ENCODE measurements around the gene ATOSB.

Gene ATOSB

GRCh38 chr9:35136866-35137265 is 21.2 kb upstream of the ATOSB start:
- no peak overlapping the region for H3K4me3 Mint-ChIP-seq
- peaks cover 4% of the 10 kb centered on the region for H3K27me3 Mint-ChIP-seq
- ATAC-seq (ENCODE audit: low read depth): no peak
- DNase-seq (ENCODE audit: low spot score in 2 of 2): no peak
- H3K4me1 Mint-ChIP-seq: no peaks in the 10 kb centered on the region
- no peak overlapping the region for H3K27ac Mint-ChIP-seq
- H3K9me3 Mint-ChIP-seq: peaks cover under 1% of the 10 kb centered on the region
- H3K36me3 Mint-ChIP-seq: no peaks in the 10 kb centered on the region

DNA sequence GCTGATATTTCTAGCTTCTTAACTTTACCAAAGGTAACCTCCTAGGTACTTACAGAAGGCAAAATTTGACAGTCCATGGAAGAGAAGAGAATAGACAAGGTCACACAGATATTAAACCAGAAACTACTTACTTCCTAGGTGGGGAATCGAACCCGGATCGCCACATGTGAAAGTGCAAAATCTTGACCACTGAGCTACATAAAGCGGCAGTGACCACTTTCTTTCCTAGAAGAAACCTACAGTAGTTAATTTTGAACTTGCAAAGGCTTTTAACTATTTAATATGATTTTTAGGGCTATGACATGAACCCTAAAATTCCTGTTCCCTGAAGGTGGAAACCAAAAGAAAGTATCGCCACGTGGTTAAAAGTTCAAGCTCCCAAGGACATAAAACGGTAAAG is 20.3 kb upstream of the ATOSB start:
- Mint-ChIP-seq H3K4me3 (no peak overlapping the region), H3K36me3 (no peaks in the 10 kb centered on the region), H3K9me3 (no peaks in the 10 kb centered on the region), H3K27ac (no peak overlapping the region), H3K4me1 (no peaks in the 10 kb centered on the region), H3K27me3 (peaks cover 4% of the 10 kb centered on the region)
- DNase-seq (ENCODE audit: low spot score in 2 of 2): no peak
- ATAC-seq (ENCODE audit: low read depth): no peak

GRCh38 chr9:35134920-35135319 is 19.3 kb upstream of the ATOSB start:
- Mint-ChIP-seq H3K4me1 (no peaks in the 10 kb centered on the region), H3K27ac (no peak overlapping the region), H3K9me3 (no peaks in the 10 kb centered on the region), H3K36me3 (no peaks in the 10 kb centered on the region), H3K4me3 (no peak overlapping the region), H3K27me3 (peaks cover 2% of the 10 kb centered on the region)
- ATAC-seq (ENCODE audit: low read depth): no peak
- DNase-seq (ENCODE audit: low spot score in 2 of 2): no peak

GRCh38 chr9:35116898-35117551 is 1.4 kb upstream of the ATOSB start:
- H3K36me3 Mint-ChIP-seq: no peaks in the 10 kb centered on the region
- H3K27ac Mint-ChIP-seq: peak overlapping the region; percentile 90
- no peaks in the 10 kb centered on the region for H3K9me3 Mint-ChIP-seq
- peaks cover 30% of the 10 kb centered on the region for H3K4me1 Mint-ChIP-seq
- ATAC-seq (ENCODE audit: low read depth) (peak; percentile 69), DNase-seq (ENCODE audit: low spot score in 2 of 2) (peak; percentile 85 to 87)
- H3K27me3 Mint-ChIP-seq: peaks cover 4% of the 10 kb centered on the region
- peak overlapping the region; percentile 91 for H3K4me3 Mint-ChIP-seq

DNA sequence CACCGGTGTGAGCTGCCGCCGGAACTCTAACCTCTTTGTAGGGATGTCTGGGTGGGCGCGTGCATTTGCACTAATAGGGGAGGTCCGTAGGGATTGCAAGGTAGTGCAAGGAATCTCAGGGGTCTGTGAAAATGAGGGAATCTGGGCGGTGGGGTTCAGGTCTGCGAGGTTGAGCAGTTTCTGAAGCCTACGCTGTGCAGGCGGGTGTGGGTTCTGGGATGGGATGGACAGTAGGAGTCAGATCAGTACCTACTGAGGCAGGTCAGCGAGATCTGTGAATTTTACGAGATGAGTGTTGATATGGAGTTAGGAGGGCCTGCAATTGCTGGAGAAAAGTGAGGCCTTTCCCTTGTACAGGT is 856 bp upstream of the ATOSB start:
- ATAC-seq (ENCODE audit: low read depth) (no peak), DNase-seq (ENCODE audit: low spot score in 2 of 2) (no peak)
- Mint-ChIP-seq H3K27me3 (peaks cover 4% of the 10 kb centered on the region), H3K36me3 (no peaks in the 10 kb centered on the region), H3K9me3 (no peaks in the 10 kb centered on the region), H3K4me3 (peak overlapping the region; percentile 91), H3K27ac (peak overlapping the region; percentile 90), H3K4me1 (peaks cover 36% of the 10 kb centered on the region)

- DNase-seq (ENCODE audit: low spot score in 2 of 2) (no peak), ATAC-seq (ENCODE audit: low read depth) (no peak)
- Mint-ChIP-seq H3K9me3 (no peaks in the 10 kb centered on the region), H3K36me3 (no peaks in the 10 kb centered on the region), H3K27me3 (no peaks in the 10 kb centered on the region), H3K27ac (peak overlapping the region; percentile 90), H3K4me1 (peaks cover 44% of the 10 kb centered on the region), H3K4me3 (peak overlapping the region; percentile 91)
These were observed 628 bp downstream of the ATOSB start for GRCh38 chr9:35114840-35115628.

DNA sequence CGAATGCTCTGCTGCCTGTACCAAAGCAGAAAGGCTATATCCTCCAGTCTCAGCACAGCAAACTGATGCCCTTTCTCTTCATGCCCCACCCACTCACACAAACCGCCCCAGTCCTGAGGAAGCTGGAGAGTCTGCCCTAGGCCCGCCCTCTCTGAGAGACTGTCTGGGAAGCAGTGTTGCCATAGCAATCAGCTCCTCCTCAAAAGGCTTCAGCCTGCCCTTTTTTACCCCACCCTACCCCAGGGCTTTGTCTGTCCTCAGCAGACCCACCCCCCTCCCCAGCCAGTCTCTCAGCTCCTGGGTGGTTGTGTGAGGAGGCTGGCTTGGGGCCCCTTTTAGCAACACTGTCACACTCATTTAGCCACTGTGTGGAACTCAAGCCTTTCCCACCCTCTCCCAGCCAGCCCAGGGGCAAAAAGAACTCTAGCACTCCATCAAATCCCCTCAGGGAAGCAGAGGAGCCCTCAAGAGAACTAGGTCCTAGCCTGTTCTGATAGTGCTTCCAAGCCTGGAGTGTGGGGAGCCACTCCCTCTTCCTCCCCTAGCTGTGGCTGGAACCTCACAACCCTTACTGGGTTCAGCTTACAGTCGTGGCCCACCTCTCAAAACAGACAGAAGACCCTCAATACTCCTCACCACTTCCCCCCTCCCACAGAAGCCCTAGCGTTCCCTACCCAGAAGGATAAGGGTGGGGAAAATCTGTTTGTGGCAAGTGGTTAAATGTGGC is 1.4 kb downstream of the ATOSB start:
- DNase-seq (ENCODE audit: low spot score in 2 of 2): no peak
- Mint-ChIP-seq H3K36me3 (no peaks in the 10 kb centered on the region), H3K4me1 (peaks cover 46% of the 10 kb centered on the region), H3K27ac (peak overlapping the region; percentile 90), H3K27me3 (no peaks in the 10 kb centered on the region), H3K9me3 (no peaks in the 10 kb centered on the region), H3K4me3 (peak overlapping the region; percentile 91)
- no peak for ATAC-seq (ENCODE audit: low read depth)

DNA sequence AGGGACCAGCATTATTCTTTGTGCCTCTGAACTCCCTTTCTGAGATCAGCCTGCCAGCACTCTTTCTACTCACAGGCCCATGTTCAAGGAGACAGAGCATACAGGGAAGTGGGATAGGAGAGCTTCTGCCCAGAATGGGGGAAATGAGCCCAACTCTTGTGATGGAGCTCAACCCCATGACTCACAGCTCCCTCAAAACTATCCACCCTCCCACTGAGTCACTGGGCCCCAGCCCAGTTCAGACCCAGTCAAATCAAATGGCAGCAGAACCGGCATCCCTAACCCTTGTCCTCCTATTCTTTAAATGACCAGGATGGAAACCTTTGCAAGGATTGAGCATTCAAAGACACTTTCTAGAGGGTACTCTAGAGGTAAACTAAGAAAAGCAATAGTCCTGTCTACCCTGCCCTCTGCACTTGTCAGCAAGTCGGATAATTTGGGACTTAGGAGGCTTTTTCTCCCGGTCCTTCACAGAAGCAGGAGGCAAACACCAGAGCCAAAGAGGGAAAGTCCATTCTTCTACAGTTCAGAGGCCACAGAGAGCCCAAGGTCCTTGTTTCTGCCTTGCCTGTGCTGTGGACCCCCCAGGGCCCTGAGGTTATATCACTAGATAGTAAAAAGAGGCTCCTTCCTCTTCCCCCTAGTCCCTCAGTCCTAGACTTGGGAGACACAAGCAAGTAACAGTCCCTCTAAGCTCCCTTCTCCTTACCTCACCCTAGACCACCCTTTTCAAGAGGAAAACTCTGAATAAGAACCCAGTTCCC is 3.2 kb downstream of the ATOSB start:
- H3K9me3 Mint-ChIP-seq: no peaks in the 10 kb centered on the region
- ATAC-seq (ENCODE audit: low read depth): no peak
- H3K27me3 Mint-ChIP-seq: no peaks in the 10 kb centered on the region
- peak overlapping the region; percentile 78 for H3K4me3 Mint-ChIP-seq
- no peaks in the 10 kb centered on the region for H3K36me3 Mint-ChIP-seq
- peak overlapping the region; percentile 92 for H3K27ac Mint-ChIP-seq
- peaks cover 46% of the 10 kb centered on the region for H3K4me1 Mint-ChIP-seq
- no peak for DNase-seq (ENCODE audit: low spot score in 2 of 2)

DNA sequence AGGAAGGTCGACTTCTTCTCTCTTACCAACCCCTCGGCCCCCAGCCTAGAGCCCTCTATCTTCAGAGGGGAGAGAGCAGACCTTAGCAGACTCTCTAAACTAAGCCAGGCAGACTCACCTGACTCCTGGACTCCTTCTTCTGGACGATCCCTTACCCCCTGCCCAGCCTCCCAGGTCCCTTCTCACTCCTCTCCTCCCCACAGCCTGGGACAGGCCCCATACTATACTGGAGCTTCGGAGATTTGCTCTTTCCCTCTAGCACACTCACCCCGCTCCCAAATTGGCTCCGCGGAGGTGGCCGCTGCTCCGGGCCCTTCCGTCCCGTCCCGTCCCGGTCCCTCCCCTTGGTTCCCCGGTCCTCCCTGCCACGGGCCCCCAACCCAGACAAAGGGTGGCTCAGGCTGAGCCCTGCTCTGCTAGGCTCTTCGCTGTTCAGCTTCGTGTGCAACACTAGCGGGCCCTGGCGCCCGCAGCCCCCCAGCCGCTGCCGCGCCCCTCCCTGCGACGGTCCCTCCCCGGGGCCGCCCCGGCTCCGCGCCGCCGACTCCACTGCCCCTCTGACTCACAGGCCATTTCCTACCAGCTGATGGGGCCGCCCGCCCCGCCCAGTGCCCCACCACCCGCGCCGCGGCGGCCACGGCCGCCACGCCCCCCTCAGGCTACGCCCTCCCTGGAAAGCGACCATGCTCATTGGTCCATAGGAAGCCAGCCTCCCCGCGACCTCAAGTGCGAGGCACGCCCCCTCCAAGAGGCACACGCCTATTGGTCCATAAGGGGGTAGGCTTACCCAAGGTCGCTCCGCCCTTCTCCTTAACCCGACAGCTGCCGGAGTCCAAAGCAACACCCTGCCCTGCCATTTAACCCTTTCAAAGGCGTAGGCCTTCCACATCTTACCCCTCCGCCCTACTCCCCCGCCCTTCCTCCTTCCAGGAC is 4.4 kb downstream of the ATOSB start:
- no peaks in the 10 kb centered on the region for H3K36me3 Mint-ChIP-seq
- H3K4me1 Mint-ChIP-seq: peaks cover 41% of the 10 kb centered on the region
- DNase-seq (ENCODE audit: low spot score in 2 of 2) (peak; percentile 76 to 91), ATAC-seq (ENCODE audit: low read depth) (peak; percentile 79)
- peak overlapping the region; percentile 78 for H3K4me3 Mint-ChIP-seq
- peak overlapping the region; percentile 92 for H3K27ac Mint-ChIP-seq
- H3K27me3 Mint-ChIP-seq: no peaks in the 10 kb centered on the region
- no peaks in the 10 kb centered on the region for H3K9me3 Mint-ChIP-seq

DNA sequence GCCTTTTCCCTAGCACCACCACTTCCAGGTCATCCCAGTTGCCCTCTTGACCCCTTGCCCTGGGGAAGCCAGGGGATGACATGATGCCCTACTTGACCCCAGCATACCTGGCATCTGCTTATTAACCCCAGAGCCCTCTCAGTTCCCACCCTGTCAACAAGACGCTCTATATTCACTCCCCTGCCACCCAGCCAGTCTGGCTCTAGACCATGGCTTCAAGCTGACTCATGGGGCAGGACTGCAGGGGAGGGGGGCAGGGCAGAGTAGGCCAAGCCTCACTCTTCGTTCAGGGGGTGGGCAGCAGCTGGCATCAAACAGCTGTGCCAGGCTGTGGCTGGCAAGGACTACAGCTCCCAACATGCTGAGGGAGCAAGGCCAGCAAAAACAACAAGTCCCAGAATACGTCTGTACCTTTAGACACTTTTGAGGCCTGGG is 5.3 kb downstream of the ATOSB start:
- Mint-ChIP-seq H3K36me3 (peaks cover 4% of the 10 kb centered on the region), H3K9me3 (no peaks in the 10 kb centered on the region), H3K4me1 (peaks cover 33% of the 10 kb centered on the region), H3K27me3 (no peaks in the 10 kb centered on the region), H3K4me3 (no peak overlapping the region), H3K27ac (peak overlapping the region; percentile 92)
- DNase-seq (ENCODE audit: low spot score in 2 of 2) (no peak), ATAC-seq (ENCODE audit: low read depth) (no peak)

- no peak for DNase-seq (ENCODE audit: low spot score in 2 of 2)
These were observed 6.6 kb downstream of the ATOSB start for GRCh38 chr9:35108946-35109575.

DNA sequence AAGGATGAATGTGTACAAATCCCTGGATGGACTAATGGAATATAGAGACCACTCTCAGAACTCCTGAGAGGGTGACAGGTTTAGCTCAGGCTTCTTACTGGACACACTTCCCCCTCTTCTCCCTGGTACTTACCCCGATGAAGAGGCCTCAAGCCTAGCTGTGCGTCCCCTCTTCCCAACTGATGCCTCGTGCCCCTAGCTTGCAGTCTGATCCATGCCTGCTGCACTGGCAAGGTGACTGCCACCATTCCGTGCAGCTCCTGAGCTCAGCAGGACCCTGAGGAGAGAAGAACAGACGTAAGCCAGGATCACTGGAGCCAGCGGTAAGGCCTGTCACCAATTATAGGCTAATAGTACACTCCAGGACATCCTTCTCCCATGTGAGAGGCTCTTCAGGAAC is 7.2 kb downstream of the ATOSB start:
- H3K27ac Mint-ChIP-seq: no peak overlapping the region
- peaks cover 23% of the 10 kb centered on the region for H3K4me1 Mint-ChIP-seq
- H3K27me3 Mint-ChIP-seq: no peaks in the 10 kb centered on the region
- H3K4me3 Mint-ChIP-seq: no peak overlapping the region
- peaks cover 7% of the 10 kb centered on the region for H3K36me3 Mint-ChIP-seq
- DNase-seq (ENCODE audit: low spot score in 2 of 2) (no peak), ATAC-seq (ENCODE audit: low read depth) (no peak)
- H3K9me3 Mint-ChIP-seq: no peaks in the 10 kb centered on the region

More at GRCh38 chr9:35108946-35109575, 6.6 kb downstream of the ATOSB start:
- Mint-ChIP-seq H3K4me3 (no peak overlapping the region), H3K27ac (no peak overlapping the region), H3K4me1 (peaks cover 23% of the 10 kb centered on the region), H3K36me3 (peaks cover 7% of the 10 kb centered on the region), H3K9me3 (no peaks in the 10 kb centered on the region), H3K27me3 (no peaks in the 10 kb centered on the region)
- ATAC-seq (ENCODE audit: low read depth): no peak
